Measurements from ENCODE around the gene CCSER1.
"Not testable (repeated sequence)": the region's sequence is repeated elsewhere in the genome, so short reads cannot be mapped to it uniquely, and the experiment has no call there.

CCSER1 gene

DNA sequence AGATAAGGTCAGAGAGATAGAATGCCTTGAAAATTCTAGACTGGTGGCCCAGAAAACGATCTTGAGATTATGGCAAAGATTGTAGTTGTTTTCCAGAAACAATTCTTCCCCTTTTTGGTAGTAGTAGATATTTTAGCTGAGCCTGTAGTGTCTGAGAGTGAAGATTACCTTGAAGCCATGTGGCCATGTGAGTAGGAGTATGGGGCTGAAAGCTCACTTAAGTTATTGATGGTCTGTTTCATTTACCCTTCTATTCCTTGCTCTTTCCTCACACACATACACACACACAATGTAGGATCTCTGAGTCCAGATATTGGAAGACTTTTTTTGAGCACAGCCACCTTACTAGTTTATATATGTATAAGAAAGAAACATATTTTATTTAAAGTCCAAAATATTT, 1234.9 kb downstream of the CCSER1 start:
- no peak overlapping the region for H3K4me3 ChIP-seq (ENCODE audit: low read length)
- TF ChIP-seq CTCF (conservative IDR thresholded peaks at IDR 0.05; ENCODE audit: low read depth, low read length), result no peak
- no peak for DNase-seq (ENCODE audit: low read depth)

DNA sequence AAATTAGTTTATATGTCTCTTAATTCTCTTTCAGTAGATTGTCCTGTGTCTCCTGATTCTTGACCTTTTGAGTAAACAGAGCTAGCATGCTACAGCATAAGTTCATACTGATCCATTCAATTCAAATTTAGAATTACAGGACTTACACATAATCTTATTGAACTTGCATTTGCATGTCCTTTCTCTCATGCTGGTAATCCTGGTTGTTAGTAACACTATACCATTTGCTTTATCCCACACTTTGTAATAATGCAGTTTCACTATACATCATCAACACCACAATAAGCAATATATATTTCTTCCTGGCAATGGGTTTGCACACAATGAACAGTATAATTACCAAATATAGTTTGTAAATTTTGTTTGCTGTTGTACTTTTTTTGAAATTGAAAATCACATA, 1239.4 kb downstream of the CCSER1 start:
- H3K4me3 ChIP-seq (ENCODE audit: low read length), result no peak overlapping the region
- no peak for DNase-seq (ENCODE audit: low read depth)
- no peak for TF ChIP-seq CTCF (conservative IDR thresholded peaks at IDR 0.05; ENCODE audit: low read depth, low read length)

DNA sequence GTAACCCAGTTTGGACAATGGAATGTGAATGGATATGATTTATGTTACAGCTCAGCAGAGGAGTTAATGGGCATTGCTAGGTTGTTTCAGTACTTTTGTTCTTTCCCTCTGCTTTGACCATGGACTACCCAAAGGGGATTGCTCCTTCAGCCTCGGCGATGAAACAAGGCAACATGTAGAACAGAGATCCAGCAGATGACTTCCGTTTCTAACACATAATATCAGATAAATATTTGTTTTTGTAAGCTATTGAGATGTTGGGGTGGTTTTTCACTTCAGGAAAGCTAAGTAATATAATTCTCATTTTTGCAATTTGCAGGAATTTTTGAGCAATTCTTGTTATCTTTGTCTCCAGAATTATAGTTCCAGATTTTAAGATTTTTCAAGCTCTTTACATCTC, 1241.9 kb downstream of the CCSER1 start:
- no peak for TF ChIP-seq CTCF (conservative IDR thresholded peaks at IDR 0.05; ENCODE audit: low read depth, low read length)
- no peak for DNase-seq (ENCODE audit: low read depth)
- H3K4me3 ChIP-seq (ENCODE audit: low read length), result no peak overlapping the region

- no peak for DNase-seq (ENCODE audit: low read depth)
- H3K4me3 ChIP-seq (ENCODE audit: low read length), result no peak overlapping the region
- no peak for TF ChIP-seq CTCF (conservative IDR thresholded peaks at IDR 0.05; ENCODE audit: low read depth, low read length)
Observed at GRCh38 chr4:91373546-91373945, 1246.4 kb downstream of the CCSER1 start.

DNA sequence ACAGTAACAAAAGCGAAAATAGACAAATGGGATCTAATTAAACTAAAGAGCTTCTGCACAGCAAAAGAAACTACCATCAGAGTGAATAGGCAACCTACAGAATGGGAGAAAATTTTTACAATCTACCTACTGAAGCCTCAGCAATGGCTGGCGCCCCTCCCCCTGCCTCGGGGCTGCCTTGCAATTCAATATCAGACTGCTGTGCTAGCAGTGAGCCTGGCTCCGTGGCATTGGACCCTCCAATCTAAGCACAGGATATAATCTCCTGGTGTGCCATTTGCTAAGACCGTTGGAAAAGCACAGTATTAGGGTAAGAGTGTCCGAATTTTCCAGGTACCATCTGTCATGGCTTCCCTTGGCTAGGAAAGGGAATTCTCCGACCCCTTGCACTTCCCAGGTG, 1278.2 kb downstream of the CCSER1 start:
- not testable (repeated sequence) for DNase-seq (ENCODE audit: low read depth); H3K4me3 ChIP-seq (ENCODE audit: low read length)

- H3K4me3 ChIP-seq (ENCODE audit: low read length), result no peak overlapping the region
- no peak for TF ChIP-seq CTCF (conservative IDR thresholded peaks at IDR 0.05; ENCODE audit: low read depth, low read length)
- no peak for DNase-seq (ENCODE audit: low read depth)
Observed at GRCh38 chr4:91422011-91422410, 1294.8 kb downstream of the CCSER1 start.

GRCh38 chr4:91426725-91427124, 1299.5 kb downstream of the CCSER1 start:
- no peak for DNase-seq (ENCODE audit: low read depth)
- no peak for TF ChIP-seq CTCF (conservative IDR thresholded peaks at IDR 0.05; ENCODE audit: low read depth, low read length)
- H3K4me3 ChIP-seq (ENCODE audit: low read length), result no peak overlapping the region

GRCh38 chr4:91427171-91427570, 1300.0 kb downstream of the CCSER1 start:
- H3K4me3 ChIP-seq (ENCODE audit: low read length), result no peak overlapping the region
- DNase-seq (ENCODE audit: low read depth), result no peak
- no peak for TF ChIP-seq CTCF (conservative IDR thresholded peaks at IDR 0.05; ENCODE audit: low read depth, low read length)
